HG03025 (cell line): ENCODE data around the gene TTLL5.
"Not testable (repeated sequence)": the region's sequence is repeated elsewhere in the genome, so short reads cannot be mapped to it uniquely, and the experiment has no call there.

Source experiments
- ATAC-seq: cut with Tn5 transposase; IDR thresholded peaks from one replicate; pipeline ENCODE4 v1.9.1; 2021; ENCODE audit warnings: mild to moderate bottlenecking, moderate library complexity; ENCODE audit not compliant: unreplicated experiment, low FRiP score

TTLL5 gene

DNA sequence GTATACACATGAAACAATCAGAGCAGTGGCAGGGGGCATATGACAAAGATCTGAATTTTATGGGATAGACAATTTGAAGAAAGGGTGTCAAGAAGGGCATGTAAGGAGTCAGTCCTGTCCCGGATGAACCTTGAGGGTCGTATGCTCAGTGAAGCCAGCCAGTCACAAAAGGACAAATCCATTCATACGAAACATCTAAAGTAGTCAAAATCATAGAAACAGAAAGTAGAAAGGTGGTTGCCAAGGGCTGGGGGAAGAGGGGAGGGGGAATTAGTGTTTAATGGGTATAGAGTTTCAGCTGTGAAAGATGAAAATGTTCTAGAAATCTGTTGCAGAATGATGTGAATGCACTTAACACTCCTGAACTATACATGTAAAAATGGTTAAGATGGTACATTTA lies 163.3 kb downstream of the TTLL5 start:
- ATAC-seq = no peak

- no peak for ATAC-seq
Observed at GRCh38 chr14:75825147-75825592, 164.1 kb downstream of the TTLL5 start.

GRCh38 chr14:75826599-75826998 lies 165.6 kb downstream of the TTLL5 start:
- no peak for ATAC-seq

DNA sequence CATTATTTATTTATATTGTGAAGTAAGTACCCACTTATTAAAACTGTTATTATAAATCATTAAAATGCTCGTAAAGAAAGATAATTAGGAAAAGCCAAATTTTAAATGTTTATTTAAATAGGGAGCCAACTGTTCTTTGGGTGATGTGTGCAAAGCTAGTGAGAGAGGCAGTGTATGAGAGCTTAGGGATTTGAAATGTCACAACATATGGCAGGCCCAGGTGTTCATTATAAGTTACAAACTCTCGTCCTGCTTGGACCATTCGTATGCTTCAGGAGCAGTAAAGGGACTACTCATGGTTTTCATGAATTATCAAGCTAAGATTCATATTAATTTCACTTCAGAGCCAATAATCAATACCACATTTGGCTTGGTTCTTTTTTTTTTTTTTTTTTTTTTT lies 166.3 kb downstream of the TTLL5 start:
- ATAC-seq = no peak

DNA sequence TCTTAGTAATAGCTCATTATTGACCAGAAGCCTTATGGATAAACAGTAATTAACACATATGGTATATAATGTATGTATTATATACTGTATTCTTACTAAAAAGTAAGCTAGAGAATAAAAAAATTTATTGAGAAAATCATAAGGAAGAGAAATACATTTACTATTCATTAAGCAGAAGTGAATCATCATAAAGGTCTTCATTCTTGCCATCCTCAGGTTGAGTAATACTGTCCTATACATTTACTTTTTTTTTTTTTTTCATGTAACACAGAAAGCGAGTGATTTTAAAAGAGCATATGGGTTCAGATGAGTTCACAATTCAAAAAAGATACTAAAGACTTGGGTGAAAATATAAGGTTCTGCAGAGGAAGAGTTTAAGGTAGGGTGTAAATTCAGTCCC lies 168.3 kb downstream of the TTLL5 start:
- ATAC-seq = no peak

DNA sequence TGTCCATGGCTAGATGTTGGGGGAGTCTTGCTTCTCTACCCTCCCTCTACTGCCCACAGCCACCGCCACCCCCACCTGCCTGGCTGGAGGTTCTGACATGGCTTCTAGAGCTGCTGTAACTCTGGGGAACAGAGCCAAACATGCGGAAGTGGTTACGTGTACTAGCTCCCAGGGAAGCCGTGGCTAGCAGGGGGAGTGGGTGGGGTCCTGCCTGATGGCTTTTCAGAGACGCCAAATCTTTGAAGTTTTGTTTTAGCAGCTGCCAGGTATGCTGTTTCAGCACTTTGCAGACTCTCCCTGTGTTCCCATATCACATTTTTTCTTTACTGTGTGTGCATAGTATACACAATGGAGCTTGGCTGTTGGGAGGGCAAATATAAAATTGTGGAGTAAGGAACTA lies 170.4 kb downstream of the TTLL5 start:
- no peak for ATAC-seq

DNA sequence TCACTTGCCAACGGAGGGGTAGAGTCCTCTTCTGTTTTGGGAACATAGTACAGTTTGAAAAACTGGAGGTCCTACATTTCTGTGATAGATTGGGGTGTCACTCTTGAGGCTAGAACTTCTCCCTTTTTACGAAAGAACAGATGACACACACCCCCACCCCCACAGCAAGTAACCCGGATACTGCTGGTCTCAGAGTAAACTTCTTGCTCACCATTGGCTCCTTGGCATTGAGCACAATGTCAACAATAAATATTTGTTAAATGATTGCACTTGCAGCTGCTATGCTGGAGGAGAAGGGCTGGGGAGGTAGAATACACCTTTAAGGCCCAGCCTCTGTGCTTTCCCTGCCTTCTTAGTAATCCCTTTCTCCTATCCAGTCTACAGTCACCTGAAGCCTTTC lies 170.9 kb downstream of the TTLL5 start:
- no peak for ATAC-seq

- ATAC-seq = no peak
Observed at GRCh38 chr14:75832621-75833297, 171.7 kb downstream of the TTLL5 start.

DNA sequence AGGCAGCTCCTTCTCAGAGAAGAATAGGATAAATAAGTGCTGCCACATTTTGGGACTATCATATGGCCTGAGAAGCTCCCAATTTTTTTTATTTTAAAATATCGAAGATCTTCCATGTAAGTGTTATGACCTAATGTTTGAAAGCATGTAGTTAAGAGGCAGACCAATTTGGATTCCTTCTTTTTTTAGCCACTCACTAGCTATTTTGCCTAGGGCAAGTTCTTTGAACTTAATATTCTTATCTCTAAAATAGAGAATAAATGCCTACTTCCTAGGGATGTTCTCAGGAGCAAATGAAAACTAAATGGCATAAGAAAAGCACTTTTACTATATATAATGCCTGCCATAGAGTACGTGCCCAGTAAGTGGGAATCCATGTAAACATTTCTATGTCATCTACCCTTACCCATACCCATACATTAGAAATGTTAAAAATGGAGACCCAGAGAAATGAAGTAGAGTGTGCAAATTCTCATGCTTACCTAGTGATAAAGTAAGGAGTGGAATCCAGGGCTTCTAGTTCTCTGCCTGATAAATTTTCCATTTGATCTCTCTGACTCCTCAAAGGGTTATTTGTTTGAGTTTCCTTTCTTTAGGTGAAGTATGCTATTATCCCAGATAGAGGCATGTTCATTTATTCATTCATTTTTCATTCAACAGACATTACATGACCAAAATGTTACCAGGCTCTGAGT lies 172.4 kb downstream of the TTLL5 start:
- no peak for ATAC-seq

DNA sequence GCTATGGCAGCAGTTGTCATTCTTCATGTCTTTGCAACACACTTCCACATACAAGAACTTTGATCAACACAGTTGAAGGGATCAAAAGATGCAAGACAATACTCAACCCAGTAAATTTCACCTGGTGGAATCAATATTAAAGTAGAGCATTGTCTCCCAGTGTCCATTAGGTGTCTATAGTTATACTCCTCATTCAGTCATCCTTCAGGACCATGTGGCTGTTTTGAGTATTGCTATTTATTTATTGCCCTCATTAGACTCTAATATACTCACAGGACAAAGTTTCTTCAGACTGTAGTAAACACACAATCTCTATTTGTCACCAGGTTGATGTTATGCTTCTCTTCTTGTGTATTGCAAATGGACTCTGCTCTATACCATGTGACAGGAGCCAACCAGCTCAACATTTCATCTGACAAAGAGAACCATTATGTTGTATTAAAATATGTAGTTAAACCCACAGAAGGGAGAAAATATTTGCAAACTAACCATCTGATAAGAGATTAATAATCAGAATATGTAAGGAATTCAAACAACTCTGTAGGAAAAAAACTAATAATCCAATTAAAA lies 174.2 kb downstream of the TTLL5 start:
- ATAC-seq = no peak

DNA sequence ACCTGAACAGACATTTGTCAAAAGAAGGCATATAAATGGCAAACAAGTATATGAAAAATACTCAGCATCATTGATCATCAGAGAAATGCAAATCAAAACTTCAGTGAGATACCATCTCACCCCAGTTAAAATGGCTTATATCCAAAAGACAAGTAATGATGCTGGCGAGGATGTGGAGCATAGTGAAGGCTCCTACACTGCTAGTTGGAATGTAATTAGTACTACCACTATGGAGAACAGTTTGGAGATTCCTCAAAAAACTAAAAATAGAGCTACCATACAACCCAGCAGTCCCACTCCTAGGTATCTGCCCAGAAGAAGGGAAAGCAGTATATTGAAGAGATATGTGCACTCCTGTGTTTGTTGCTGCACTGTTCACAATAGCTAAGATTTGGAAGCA lies 174.7 kb downstream of the TTLL5 start:
- no peak for ATAC-seq

DNA sequence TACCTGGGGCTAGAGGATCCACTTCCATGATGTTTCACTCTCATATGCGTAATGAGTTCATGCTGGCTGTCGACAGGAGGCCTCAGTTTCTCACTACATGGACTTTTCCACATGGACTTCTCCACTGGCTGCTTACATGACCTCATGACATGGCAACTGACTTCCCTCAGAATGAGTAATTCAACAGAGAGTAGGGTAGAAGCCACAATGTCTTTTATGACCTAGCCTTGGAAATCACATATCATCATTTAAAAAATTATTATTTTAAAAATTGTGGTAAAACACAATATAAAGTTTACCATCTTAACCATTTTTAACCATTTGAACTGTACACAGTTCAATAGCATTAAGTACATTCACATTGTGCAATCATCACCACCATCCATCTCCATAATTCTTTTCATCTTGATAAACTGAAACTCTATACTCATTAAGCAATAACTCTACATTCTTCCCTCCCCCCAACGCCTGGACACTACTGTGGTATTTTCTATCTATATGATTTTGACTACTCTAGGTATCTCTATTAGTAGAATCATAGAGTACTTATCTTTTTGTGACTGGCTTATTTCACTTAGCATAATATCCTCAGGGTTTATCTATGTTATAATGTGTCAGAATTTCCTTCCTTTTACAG lies 176.2 kb downstream of the TTLL5 start:
- ATAC-seq = no peak

GRCh38 chr14:75840911-75841310 lies 179.9 kb downstream of the TTLL5 start:
- ATAC-seq = no peak

- no peak for ATAC-seq
Observed at GRCh38 chr14:75842551-75842950, 181.5 kb downstream of the TTLL5 start.

- ATAC-seq = no peak
Observed at GRCh38 chr14:75844486-75844885, 183.4 kb downstream of the TTLL5 start.

- no peak for ATAC-seq
Observed at GRCh38 chr14:75845136-75845804, 184.2 kb downstream of the TTLL5 start.

- not testable (repeated sequence) for ATAC-seq
Observed at GRCh38 chr14:75846694-75847093, 185.6 kb downstream of the TTLL5 start.

DNA sequence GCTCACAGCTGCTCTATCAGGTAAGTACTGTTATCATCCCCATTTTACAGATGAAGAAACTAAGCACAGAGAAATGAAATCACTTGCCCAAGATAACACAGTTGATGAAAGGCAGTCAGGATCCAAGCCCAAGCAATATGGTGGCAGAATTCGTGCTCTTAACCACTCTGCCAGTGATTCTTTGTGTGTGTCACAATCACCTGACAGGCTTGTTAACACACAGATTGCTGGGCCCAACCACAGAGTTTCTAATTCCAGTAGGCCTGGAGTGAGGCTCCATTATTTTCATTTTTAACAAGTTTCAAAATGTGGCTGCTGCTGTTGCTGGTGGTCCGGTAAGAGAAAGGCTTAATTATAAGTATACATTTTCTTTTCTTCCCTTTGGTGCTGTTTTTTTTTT lies 186.5 kb downstream of the TTLL5 start:
- ATAC-seq = no peak

- no peak for ATAC-seq
Observed at GRCh38 chr14:75848167-75848913, 187.3 kb downstream of the TTLL5 start.

GRCh38 chr14:75849300-75849895 lies 188.4 kb downstream of the TTLL5 start:
- no peak for ATAC-seq
